NCI-H82 (cell line): ENCODE measurements around the gene MAP3K1.
A peak's percentile ranks its signal among the peaks of the same experiment; 100 is the strongest.
"Not testable (repeated sequence)": the region's sequence is repeated elsewhere in the genome, so short reads cannot be mapped to it uniquely, and the experiment has no call there.

Experiments used
- DNase-seq: peaks from one replicate; lab custom pipeline; 2025; lab: John Stamatoyannopoulos, UW

The MAP3K1 gene

DNA sequence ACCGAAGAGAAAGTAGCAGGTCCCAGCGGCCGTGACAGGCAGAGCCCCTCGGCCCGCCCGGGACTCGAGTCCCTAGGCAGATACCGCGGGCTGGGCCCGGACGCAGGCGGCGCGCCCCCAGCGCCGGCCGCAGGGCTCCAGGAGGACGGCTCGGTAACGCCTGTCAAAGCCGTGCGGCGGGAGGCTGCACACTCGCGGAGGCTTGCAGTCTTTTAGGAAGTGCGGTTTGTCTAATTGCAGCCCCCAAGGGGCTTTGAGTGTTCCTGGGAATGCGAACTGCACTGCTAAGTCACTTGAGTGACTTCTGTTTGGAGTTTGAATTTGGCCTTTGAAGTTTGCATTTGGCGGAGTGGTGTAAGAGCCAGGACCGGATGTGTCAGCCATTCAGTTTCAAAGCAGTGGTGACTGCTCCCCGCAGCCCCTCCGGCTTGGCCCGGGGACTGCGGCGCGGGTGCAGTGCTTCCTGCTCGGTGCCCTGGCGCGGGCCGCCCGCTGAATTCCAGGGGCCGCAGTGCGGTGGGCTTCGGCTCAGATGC, 1.3 kb downstream of the MAP3K1 start:
- DNase-seq = peak; percentile 74

DNA sequence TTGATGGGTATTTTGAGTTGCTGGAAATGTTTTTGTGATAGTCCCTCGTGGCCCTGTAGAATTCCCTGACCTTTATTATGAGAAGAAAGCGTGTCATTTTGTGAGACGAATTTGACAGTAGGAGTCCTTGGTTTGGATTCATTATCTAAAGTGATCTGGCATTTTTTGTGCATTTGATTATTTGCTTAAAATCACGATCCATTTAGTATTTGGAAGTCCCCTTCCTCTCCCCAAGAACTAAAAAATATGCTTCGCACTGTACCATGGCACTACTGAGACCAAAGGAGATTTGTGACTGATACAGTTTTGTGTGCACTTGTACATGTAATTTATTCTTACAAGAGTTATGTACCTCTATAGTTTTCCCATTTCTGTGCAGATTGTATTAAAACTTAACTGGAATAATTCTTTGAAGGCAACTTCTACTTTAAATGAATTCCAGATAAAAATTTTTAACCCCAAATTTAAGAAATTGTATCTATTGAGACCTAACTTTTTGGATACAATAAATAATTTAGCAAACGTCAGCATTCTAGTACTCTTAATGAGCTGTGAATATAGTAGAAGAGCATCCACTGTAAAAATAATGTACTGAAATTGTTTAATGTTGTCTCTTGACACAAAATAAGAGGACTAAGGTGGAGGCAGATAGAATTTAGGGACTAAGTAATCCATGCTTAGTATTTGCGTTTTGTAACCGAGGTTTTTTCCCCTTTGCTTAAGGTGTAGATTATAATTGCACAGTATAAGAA, 2.1 kb downstream of the MAP3K1 start:
- peak; percentile 8 for DNase-seq

DNA sequence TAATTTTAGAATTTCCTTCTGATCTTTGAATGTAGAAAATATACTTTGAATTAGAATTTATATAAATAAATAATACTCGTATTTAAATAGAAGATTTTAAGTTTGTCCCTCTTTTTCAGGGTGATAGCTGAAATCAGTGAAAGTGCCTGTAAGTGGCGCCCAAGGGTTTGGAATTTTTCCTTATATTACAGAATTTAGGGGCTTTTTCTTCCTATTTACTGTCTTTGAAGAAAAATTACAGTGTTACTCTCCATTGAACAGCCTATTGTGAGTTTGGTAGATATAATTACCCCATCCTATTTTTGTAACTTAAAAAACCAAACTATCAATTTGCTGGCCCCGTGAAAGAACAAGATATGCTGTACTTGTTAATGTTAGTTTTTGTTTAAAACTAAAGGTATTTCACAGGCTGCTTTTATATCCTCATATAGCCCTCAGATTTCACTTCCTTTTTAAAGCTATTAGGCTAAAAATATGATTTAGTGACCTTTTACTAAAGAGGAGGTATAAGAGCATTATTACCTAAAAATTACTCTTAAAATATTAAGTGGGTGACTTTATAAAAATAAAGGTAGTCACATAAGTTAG, 3.2 kb downstream of the MAP3K1 start:
- no peak for DNase-seq

DNA sequence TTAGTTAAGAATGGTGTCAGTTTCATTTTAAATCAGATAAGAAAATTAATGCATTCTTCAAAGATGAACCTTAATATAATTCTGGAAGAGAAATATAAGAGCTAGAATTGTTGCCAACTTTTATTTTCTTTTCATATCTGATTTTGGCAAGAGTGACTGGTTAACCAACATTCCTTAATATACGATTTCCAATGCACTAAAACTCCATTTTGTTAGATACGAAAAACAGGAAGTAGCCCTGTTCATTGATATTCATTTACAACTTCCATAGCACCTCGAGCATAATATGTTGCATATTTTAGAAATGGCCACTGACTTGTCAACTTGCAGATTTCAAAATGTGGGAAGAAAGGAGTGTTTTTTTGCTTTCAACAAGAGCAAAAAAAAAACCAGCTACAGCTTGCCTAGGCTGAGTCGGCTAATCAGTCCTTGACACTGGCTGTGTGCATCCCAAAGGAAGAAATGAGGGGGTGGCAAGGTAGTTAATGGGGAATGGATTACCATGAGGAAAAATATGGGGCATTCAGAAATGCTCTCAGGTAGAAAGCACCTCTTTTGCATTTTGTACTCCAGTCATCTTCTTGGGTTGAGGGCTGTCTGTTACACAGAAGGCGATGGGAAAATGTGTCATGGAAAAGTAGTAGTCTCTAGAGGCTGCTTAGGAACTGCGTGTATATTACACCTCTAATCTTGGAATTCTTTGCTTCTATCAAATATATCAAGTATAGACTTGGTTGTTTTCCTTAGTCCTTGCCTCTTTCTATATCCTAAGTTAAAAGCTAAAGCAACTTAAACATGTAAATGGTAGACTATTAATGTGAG, 3.9 kb downstream of the MAP3K1 start:
- DNase-seq = no peak

DNA sequence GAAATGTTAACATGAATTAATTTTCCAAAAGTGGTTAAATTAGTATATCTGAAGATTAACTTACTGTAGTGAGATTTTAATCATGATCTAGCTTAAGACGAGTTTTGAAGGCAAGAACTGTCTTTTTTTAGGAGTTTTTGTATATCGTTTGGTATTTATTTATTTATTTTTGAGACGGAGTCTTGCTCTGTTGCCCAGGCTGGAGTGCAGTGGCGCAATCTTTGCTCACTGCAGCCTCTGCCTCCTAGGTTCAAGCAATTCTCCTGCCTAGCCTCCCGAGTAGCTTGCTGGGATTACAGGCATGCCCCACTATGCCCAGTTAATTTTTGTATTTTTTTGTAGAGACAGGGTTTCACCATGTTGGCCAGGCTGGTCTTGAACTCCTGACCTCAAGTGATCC, 6.5 kb downstream of the MAP3K1 start:
- not testable (repeated sequence) for DNase-seq

DNA sequence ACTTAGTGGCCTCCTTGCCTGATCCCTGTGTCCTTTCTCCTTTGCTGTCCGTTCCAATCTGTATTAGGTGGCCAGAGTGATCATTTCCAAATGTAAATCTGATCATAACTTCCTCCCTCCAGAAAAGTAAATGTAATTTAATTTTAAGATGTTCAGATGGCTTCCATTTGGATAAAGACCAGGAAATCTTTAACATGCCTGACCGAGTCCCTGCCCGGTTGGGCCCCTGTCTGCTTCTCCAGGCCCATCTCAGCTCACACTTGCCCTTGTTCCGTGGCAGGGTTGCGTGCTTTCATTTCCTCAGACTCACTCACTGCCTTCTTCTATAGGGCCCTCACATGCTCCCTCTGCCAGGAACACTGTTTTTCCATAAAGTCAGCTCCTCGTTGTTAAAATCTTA, 7.6 kb downstream of the MAP3K1 start:
- no peak for DNase-seq

DNA sequence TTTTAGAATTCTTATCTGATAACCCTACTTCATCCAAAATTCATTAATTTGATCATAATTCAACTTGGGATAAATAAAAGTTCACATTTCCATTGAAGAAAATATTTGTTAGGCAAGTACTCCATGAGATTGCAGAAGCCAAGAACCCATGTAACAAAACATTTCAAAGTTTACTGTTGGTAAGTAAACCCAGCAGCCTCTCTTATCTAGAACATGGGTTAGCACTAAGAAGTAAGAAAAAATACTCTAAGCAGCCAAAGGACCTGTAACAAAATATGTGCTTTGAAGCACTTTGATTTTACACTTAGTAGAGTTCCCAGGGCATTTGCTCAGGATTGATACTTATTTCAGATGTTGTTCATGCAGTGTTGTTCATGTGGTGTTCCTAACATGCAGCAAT, 8.7 kb downstream of the MAP3K1 start:
- no peak for DNase-seq

DNA sequence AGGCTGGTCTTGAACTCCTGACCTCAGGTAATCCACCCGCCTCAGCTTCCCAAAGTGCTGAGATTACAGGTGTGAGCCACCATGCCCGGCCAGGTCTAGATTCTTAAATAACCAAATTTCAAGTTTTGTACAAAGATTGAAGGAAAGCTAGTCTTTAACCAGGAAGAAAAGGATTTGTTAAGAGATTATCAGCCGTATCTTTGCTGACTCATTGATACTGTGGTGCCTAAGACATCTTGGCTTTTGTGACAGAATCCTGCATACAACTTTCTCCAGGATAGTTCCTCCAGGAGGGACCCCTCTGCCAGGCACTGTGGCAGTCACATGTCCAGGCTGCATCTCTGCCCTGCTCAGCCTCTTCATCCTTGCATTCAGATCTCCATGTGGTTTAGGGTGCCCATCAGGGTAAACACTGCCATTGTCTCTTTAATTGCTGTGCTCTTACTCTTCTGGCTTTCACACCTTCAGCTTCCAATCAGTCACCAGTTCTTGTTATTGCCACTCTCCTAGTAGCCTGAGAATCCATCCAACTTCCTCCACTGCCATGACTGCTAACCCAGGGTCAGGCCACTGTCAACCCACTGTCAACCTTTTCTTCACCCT, 10.0 kb downstream of the MAP3K1 start:
- DNase-seq = no peak

DNA sequence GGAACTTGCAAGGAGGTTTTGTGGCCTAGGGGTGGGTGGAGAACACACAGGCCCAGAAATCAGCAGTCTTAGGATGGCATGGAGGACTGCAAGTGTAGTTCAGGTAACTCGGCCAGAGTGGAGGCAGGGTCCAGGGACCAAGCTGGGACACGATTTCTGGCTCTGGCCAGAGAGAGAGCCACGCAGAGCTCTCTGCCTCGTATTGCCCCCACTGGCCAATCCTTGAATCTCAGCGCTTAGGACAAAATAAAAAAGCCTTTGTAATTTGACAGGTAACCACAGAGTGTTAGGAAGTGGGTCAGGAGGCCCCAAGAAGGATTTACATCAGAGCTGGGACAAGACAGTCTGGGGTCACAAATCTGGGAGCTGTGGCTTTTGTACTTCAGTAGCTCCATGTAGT, 11.7 kb downstream of the MAP3K1 start:
- DNase-seq = no peak

DNA sequence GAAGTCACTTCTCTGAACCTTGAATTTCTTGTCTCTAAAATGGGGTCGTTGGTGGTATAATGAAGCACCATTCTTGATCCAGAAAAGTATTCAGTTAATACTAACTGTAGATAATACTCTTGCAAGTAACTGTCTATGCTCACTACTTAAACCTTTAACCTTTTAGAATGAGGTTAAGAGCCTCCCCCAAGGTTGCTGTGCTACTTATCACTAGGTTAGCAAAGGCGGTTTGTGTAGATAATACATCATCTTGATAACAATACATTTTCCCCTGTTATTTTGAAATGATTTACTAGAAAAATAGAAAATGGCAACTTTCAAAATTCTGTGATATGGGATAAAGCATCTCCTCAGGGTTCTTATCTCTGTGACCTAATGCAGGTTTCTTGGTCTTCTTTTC, 12.6 kb downstream of the MAP3K1 start:
- no peak for DNase-seq

DNA sequence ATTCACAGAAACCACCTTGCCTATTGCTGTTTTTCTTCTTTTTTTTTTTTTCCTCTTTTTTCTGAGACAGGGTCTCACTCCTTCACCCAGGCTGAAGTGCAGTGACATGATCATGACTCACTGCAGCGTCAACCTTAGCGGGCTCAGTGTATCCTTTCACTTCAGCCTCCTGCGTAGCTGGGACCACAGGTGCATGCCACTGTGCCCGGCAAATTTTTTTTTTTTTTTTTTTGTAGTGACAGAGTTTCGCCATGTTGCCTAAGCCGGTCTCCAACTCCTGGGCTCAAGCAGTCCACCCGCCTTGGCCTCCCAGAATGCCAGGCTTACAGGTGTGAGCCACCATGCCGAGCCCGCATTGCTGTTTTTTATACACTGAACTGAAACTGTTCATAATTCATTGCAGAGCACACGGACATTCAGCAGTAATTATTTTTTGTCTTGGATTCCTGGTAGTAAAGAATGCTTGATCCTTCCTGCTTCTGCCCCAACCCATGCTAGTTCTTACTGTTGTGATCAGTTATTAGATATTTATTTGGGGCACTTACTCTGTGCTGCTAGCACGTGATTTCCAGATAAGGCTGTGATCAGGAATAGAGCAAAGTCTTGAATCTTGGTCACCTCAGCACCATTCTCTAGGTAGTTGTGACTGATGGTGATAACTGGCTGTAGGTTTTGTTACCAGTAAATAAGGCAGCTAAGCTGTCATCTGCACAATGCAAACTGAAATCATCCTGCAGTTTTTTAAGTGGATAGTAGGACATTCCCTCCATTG, 14.0 kb downstream of the MAP3K1 start:
- DNase-seq = no peak

DNA sequence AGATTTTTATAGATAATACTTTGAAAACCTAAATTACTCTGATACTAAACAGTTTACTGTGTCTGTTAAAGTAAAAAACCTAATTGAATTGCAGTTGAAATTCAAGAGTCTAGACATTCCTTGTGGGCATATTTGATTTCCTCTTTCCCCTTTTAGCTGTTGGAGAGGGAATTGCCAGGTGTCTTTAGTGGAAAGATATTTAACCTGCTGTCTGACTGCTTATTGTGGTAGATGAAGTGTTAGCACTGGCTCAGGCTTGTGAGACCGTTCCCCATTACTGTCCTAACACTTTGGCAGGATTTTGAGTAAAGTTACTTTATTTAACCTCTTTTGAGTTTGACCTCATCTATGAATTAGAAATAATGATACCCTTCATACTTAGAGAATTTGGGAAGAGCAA, 16.4 kb downstream of the MAP3K1 start:
- DNase-seq = no peak

DNA sequence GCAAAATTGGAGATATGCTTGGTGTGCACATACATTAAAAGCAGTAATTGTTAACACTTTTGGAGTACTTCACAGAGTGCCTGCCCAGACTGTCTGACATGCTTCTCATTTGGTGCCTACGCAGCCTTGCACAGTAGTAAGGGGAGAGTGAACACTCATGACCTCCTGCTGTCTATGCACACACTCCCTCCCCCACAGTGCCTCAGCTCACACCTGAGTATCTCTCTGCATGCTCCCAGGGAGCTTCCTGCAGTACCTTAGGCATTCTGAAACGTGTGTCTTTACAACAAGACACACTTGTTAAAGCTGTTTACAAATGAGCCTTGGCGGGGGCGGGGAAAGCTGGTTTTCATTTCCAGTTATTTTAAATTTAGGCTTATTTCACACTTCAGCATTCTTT, 18.0 kb downstream of the MAP3K1 start:
- DNase-seq = peak; percentile 57

DNA sequence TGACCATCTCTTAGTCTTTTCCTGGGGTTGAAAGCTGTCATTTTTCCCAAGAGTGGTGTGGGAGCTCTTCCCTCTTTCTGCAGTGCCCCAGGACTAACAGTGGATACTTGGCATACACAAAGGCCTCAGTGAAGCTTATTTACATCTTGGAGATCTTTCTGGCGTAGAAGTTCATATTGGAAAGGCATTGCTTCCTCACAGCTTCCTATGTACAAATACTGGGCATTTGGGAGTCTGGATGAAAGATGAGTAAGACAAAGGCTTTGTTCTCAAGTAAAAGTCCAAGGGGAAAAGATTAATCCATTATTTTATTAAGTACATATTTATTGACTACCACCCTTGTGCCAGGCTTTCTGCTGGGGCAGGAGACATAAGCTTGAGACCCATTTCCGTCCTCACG, 22.0 kb downstream of the MAP3K1 start:
- no peak for DNase-seq

DNA sequence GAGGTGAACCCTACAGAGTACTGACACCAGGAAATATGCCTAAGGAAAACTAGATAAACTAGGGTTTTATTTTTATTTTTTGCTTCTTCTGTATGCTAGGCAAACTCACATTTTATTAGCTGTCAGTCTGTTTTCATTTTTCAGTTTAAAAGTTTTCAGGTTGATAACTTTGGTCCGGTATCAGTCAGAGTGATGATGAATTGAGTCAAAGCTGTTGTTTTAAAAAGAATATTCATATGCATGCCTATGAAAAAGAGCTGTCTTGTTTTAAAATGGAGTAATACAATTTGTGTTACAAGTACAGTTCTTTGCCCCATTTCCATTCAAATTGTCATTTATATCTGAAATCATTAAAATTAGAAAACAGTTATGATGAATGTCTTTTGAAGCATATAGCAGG, 22.6 kb downstream of the MAP3K1 start:
- DNase-seq = no peak

DNA sequence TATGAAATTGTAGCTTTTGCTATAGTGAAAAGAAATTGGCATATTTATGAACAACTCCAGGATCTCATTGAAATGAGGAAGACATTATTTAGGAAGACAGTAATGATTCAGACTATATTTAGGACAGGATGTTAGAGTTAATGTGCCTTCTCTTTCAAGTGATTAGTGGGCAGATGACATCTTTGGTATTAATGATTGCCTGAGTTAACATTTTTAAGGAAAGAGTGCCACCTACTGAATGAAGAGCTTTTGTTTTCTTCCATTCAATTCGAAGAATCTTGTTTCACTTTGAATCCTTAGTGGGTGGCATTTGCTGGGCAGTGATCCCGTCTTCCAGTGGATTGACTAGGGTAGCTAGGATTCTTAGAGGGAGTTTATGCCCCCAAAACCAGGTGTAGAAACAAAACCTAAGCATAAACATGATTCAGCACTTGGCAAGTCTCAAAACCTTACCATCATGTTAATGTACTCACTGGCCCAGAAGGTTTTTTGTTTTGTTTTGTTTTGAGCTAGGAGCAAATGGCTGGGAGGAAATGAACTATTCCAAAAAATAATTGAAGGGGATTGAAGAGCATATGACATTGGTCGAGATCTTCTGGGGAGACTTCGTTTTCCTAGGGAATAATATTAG, 23.2 kb downstream of the MAP3K1 start:
- peak; percentile 64 for DNase-seq

DNA sequence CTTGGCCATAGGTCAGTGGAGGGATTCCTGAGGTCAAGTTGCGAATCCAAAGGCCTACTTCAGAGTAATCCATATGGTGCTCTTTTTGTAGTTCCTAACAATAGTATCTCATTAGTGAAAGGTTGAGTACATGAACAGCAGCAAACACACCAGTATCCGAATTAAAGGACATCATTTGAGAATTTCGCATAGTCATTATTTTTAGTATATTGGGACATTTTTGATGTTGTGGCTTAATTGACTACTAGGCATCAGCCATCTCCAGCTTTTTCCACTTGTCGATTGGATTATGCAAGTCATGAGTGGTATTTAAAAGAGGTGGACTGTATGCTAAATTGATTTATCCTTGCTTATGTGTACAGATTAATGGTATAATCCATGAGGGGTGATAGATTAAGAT, 23.7 kb downstream of the MAP3K1 start:
- peak; percentile 2 for DNase-seq

DNA sequence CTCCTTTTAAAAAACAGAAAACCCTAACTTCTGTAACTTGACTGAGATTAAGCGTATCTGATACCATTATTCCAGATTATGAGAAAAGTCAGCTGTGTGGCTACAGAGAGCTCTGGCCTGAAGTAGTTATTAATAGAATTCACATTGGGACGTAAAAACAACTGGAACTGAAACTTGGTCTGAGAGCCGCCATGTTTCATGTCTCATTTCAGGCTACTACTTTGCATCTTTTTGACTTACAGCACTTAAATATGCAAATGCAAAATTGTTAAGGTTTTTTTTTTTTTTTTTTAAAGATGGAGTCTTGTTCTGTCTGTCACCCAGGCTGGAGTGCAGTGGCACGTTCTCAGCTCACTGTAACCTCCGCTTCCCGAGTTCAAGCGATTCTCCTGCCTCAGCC, 25.2 kb downstream of the MAP3K1 start:
- no peak for DNase-seq

DNA sequence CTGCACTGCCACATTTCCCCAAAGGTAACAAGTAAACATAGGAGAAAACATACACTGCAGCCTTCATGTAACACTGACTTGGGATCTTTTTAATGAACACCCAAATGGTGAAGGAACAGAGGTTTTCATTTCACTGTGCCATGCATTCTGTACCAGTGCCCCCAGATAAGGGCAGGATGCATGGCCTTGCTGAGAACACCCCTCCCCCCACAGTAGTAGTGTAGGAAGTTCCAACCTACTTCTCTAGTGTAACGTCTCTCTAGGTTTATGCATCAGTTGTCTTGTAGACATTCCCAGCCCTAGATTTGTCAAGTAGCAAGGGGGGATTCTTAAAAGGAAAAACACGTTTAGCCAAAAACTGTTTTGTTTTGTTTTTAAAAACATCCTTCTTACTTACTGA, 29.9 kb downstream of the MAP3K1 start:
- DNase-seq = no peak

DNA sequence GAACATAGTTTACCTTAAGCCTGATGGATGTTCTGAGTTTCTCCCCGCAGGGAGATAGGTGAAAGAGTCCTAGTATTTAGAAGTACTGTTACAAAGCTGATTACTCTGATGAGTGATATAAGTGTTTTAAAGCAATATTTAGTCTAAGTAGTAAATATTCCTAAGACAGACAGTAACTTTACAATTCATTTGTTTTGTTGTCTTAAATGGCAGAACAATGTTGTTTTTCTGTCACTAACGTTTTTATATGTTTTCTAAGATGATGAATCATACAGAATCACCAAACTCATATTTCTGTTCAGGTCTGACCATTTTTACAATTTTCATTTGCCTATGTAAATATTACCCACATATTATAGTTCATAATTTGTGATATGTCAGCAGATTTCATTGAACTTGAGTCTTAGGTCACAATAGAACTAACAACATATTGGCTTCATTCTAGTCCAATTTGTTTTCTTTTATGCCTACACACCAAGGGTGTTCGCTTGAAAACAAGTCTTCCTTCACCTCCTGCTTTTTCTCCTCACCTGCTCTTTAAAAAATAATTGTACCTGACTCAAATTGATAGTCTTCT, 30.6 kb downstream of the MAP3K1 start:
- DNase-seq = peak; percentile 8

DNA sequence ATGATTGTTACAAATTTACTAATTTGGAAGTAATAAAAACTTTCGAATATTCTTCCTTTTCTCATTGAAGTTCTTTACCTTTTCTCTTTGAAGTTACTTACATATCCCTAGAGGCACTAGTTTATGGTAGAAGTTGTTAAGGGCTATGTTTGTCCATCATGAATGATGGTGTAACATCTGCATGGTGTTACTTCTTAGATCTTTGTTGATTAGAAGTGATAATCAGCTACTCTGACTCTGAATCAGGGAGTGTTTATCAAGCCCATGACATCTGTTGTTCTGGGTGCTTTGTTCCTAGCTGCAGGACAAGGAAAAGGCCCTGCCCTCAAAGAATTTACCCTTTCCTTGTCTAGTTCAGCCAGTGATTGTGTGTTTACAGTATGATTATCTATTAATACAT, 32.9 kb downstream of the MAP3K1 start:
- peak; percentile 62 for DNase-seq
